RWPE2 (cell line): ENCODE data around the gene ADAMTS10.

Experiments
- ATAC-seq: fragments of 200-7000 bp; cut with Tn5 transposase; 3 replicates; pipeline ENCODE4 v1.9.1; 2021; ENCODE audit warnings: low read depth
- DNase-seq: peaks from one replicate; pipeline ENCODE4 v3.0.0-alpha.2; 2020; ENCODE audit warnings: low spot score
- H3K27ac ChIP-seq: fragments of 450-650 bp; 2 replicates; pipeline ENCODE4 v1.5.1; 2017; ENCODE audit warnings: mild to moderate bottlenecking; ENCODE audit not compliant: poor library complexity, severe bottlenecking
- H3K27me3 ChIP-seq: fragments of 250-450 bp; sonication (Bioruptor Pico); 2 replicates; pipeline ENCODE4 v1.5.1; 2021; ENCODE audit warnings: mild to moderate bottlenecking, moderate library complexity; ENCODE audit not compliant: insufficient read depth, poor library complexity, severe bottlenecking
- H3K36me3 ChIP-seq: fragments of 250-450 bp; sonication (Bioruptor Pico); 2 replicates; pipeline ENCODE4 v1.5.1; 2020; ENCODE audit warnings: low read depth, mild to moderate bottlenecking, moderate library complexity
- H3K4me1 ChIP-seq: fragments of 250-450 bp; sonication (Bioruptor Pico); 2 replicates; pipeline ENCODE4 v1.5.1; 2021; ENCODE audit warnings: mild to moderate bottlenecking, moderate library complexity; ENCODE audit not compliant: insufficient read depth, poor library complexity, severe bottlenecking
- H3K4me3 ChIP-seq: fragments of 250-450 bp; sonication (Bioruptor Pico); 2 replicates; pipeline ENCODE4 v1.5.1; 2021; ENCODE audit warnings: mild to moderate bottlenecking, moderate library complexity; ENCODE audit not compliant: severe bottlenecking
- H3K9me3 ChIP-seq: fragments of 250-450 bp; sonication (Bioruptor Pico); 2 replicates; pipeline ENCODE4 v1.5.1; 2021; ENCODE audit warnings: mild to moderate bottlenecking, moderate library complexity; ENCODE audit not compliant: severe bottlenecking
- CTCF ChIP-seq: fragments of 450-650 bp; IDR thresholded peaks from one replicate; pipeline ENCODE4 v1.5.1; 2017; ENCODE audit warnings: mild to moderate bottlenecking, moderate library complexity; ENCODE audit not compliant: poor library complexity, severe bottlenecking

The ADAMTS10 gene

GRCh38 chr19:8592231-8593009 lies 18.1 kb downstream of the ADAMTS10 start:
- Histone ChIP-seq H3K4me1 (no peaks in the 10 kb centered on the region), H3K4me3 (peak overlapping the region; percentile 19), H3K27me3 (no peaks in the 10 kb centered on the region), H3K9me3 (no peaks in the 10 kb centered on the region), H3K36me3 (no peaks in the 10 kb centered on the region), H3K27ac (no peak overlapping the region)
- no peak for TF ChIP-seq CTCF
- peak; percentile 92 for DNase-seq
- peak; percentile 87 for ATAC-seq

GRCh38 chr19:8589177-8589714 lies 21.3 kb downstream of the ADAMTS10 start:
- ATAC-seq, result no peak
- H3K36me3 ChIP-seq, result no peaks in the 10 kb centered on the region

GRCh38 chr19:8585894-8586750 lies 24.4 kb downstream of the ADAMTS10 start:
- TF ChIP-seq CTCF, result peak; percentile 48
- DNase-seq (no peak), ATAC-seq (0 out of 3 replicates have a peak, but pooled peaks have one; percentile 27)
- no peak overlapping the region for H3K27ac ChIP-seq
- no peaks in the 10 kb centered on the region for H3K4me1 ChIP-seq
- H3K9me3 ChIP-seq, result no peaks in the 10 kb centered on the region
- H3K27me3 ChIP-seq, result no peaks in the 10 kb centered on the region
- no peak overlapping the region for H3K4me3 ChIP-seq
- no peaks in the 10 kb centered on the region for H3K36me3 ChIP-seq

More at GRCh38 chr19:8589177-8589714, 21.3 kb downstream of the ADAMTS10 start:
- no peaks in the 10 kb centered on the region for H3K4me1 ChIP-seq
- no peak for DNase-seq
- TF ChIP-seq CTCF, result no peak
- no peak overlapping the region for H3K27ac ChIP-seq
- H3K27me3 ChIP-seq, result no peaks in the 10 kb centered on the region
- no peaks in the 10 kb centered on the region for H3K9me3 ChIP-seq
- no peak overlapping the region for H3K4me3 ChIP-seq

GRCh38 chr19:8584965-8585893 lies 25.3 kb downstream of the ADAMTS10 start:
- Histone ChIP-seq H3K4me3 (no peak overlapping the region), H3K4me1 (no peaks in the 10 kb centered on the region), H3K27me3 (no peaks in the 10 kb centered on the region), H3K36me3 (no peaks in the 10 kb centered on the region), H3K27ac (no peak overlapping the region), H3K9me3 (no peaks in the 10 kb centered on the region)
- no peak for DNase-seq
- TF ChIP-seq CTCF, result no peak
- no peak for ATAC-seq
